DND-41 (cell line): ENCODE measurements around the gene BASP1.

Experiments
- EZH2 ChIP-seq: IDR thresholded peaks from 3 replicates; pipeline ENCODE4 v1.6.1; 2012; ENCODE audit warnings: borderline replicate concordance, low read depth, mild to moderate bottlenecking, moderate library complexity, low read length, inconsistent platforms; ENCODE audit not compliant: severe bottlenecking
- TF ChIP-seq, protein P1 (sequence below): IDR thresholded peaks from 2 replicates; pipeline ENCODE4 v1.5.1; 2012; ENCODE audit warnings: borderline replicate concordance, low read length, moderate library complexity, mild to moderate bottlenecking; ENCODE audit not compliant: poor library complexity, severe bottlenecking; ENCODE audit errors: extremely low read depth

DNA sequence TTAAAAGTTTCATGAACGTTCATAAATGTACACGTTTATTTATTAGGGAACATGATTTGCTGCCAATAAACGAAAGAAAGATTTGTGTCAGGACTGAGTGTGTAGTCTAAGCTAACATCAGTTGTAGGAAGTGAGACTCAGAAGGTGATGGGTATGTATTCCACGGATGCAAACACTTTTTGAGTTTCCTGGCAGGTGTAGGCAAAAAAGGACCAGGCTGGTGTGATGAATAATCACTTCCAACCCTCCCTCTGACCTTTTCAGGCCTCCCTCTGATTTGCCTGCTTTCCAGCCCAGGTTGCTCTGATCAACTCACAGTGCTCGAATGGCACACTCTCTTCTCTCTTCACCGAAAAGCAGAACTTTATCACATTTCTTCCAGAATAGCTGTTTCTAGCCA, 51.8 kb downstream of the BASP1 start:
- TF ChIP-seq, protein P1, sequence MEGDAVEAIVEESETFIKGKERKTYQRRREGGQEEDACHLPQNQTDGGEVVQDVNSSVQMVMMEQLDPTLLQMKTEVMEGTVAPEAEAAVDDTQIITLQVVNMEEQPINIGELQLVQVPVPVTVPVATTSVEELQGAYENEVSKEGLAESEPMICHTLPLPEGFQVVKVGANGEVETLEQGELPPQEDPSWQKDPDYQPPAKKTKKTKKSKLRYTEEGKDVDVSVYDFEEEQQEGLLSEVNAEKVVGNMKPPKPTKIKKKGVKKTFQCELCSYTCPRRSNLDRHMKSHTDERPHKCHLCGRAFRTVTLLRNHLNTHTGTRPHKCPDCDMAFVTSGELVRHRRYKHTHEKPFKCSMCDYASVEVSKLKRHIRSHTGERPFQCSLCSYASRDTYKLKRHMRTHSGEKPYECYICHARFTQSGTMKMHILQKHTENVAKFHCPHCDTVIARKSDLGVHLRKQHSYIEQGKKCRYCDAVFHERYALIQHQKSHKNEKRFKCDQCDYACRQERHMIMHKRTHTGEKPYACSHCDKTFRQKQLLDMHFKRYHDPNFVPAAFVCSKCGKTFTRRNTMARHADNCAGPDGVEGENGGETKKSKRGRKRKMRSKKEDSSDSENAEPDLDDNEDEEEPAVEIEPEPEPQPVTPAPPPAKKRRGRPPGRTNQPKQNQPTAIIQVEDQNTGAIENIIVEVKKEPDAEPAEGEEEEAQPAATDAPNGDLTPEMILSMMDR, result no peak
- no peak for TF ChIP-seq EZH2
